Thyroid gland (tissue), 4 donors: ENCODE measurements around the gene POLD2.

Experiments
- POLR2A ChIP-seq, 2 donors: fragments of 450-650 bp; IDR thresholded peaks; one replicate each; pipeline ENCODE4 v1.6.1; 2017; ENCODE audit warnings: antibody characterized with exemption in 2 of 2, mild to moderate bottlenecking in 2 of 2, moderate library complexity in 1 of 2
- TF ChIP-seq, protein P1 (sequence below), 6 experiments: fragments of 200-600 bp in 3 of 6; fragments of 450-650 bp in 3 of 6; sonication (generic) in 3 of 6; IDR thresholded peaks; one replicate each; pipeline ENCODE4 v1.5.1; 2016 to 2019; ENCODE audit warnings: antibody characterized with exemption in 6 of 6, mild to moderate bottlenecking in 2 of 6, inconsistent platforms in 1 of 6, moderate library complexity in 1 of 6

DNA sequence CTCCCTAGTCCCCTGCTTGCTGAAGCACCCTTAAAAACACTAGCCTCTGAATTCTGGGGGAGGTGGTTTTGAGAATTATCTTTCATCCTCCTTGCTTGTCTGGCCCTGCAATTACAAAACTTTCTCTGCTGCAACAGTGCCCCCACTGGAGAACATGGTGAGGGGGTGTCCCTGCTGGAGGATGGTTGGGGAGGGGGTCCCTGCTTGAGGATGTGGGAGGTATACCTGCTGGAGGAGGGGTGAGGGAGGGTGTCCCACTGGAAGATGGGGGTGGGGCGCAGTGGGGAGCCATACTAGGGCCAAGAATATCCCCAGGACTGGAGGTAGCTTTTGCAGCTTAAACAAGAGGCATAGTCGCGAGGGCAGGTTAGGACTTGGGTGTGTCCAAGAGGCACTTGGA is 37.8 kb downstream of the POLD2 start:
- TF ChIP-seq, protein P1, sequence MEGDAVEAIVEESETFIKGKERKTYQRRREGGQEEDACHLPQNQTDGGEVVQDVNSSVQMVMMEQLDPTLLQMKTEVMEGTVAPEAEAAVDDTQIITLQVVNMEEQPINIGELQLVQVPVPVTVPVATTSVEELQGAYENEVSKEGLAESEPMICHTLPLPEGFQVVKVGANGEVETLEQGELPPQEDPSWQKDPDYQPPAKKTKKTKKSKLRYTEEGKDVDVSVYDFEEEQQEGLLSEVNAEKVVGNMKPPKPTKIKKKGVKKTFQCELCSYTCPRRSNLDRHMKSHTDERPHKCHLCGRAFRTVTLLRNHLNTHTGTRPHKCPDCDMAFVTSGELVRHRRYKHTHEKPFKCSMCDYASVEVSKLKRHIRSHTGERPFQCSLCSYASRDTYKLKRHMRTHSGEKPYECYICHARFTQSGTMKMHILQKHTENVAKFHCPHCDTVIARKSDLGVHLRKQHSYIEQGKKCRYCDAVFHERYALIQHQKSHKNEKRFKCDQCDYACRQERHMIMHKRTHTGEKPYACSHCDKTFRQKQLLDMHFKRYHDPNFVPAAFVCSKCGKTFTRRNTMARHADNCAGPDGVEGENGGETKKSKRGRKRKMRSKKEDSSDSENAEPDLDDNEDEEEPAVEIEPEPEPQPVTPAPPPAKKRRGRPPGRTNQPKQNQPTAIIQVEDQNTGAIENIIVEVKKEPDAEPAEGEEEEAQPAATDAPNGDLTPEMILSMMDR (IDR thresholded peaks at IDR 0.05) = no peak
- no peak for TF ChIP-seq POLR2A (IDR thresholded peaks at IDR 0.05)
